ES-I3 (cell line): ENCODE data around the gene ROBO1.

Experiments
- H3K36me3 ChIP-seq: 2 replicates; pipeline ENCODE4 v1.6.1; 2013; ENCODE audit warnings: mild to moderate bottlenecking, low read length, control low read depth, moderate library complexity; ENCODE audit not compliant: insufficient read depth
- H3K4me1 ChIP-seq: 2 replicates; pipeline ENCODE4 v1.6.1; 2013; ENCODE audit warnings: mild to moderate bottlenecking, control low read depth, low read length; ENCODE audit not compliant: insufficient read depth
- H3K9ac ChIP-seq: 2 replicates; pipeline ENCODE4 v1.6.1; 2013; ENCODE audit warnings: low read depth, mild to moderate bottlenecking, low read length, moderate library complexity
- H3K9me3 ChIP-seq: 2 replicates; pipeline ENCODE4 v1.6.1; 2013; ENCODE audit warnings: mild to moderate bottlenecking, low read length, moderate library complexity; ENCODE audit not compliant: control insufficient read depth, insufficient read depth

ROBO1 gene

GRCh38 chr3:79297245-79297960 is 470.4 kb downstream of the ROBO1 start:
- Histone ChIP-seq H3K36me3 (no peaks in the 10 kb centered on the region), H3K9ac (no peak overlapping the region), H3K4me1 (no peaks in the 10 kb centered on the region), H3K9me3 (no peaks in the 10 kb centered on the region)

GRCh38 chr3:79286882-79287281 is 480.9 kb downstream of the ROBO1 start:
- Histone ChIP-seq H3K4me1 (no peaks in the 10 kb centered on the region), H3K9ac (no peak overlapping the region), H3K36me3 (no peaks in the 10 kb centered on the region), H3K9me3 (no peaks in the 10 kb centered on the region)

- Histone ChIP-seq H3K9me3 (no peaks in the 10 kb centered on the region), H3K36me3 (no peaks in the 10 kb centered on the region), H3K9ac (no peak overlapping the region), H3K4me1 (no peaks in the 10 kb centered on the region)
Observed at GRCh38 chr3:79285871-79286270, 481.9 kb downstream of the ROBO1 start.

- no peaks in the 10 kb centered on the region for H3K36me3 ChIP-seq
- no peaks in the 10 kb centered on the region for H3K4me1 ChIP-seq
- H3K9me3 ChIP-seq = no peaks in the 10 kb centered on the region
- no peak overlapping the region for H3K9ac ChIP-seq
Observed at GRCh38 chr3:79285380-79285779, 482.4 kb downstream of the ROBO1 start.

- no peak overlapping the region for H3K9ac ChIP-seq
- no peaks in the 10 kb centered on the region for H3K36me3 ChIP-seq
- no peaks in the 10 kb centered on the region for H3K4me1 ChIP-seq
- no peaks in the 10 kb centered on the region for H3K9me3 ChIP-seq
Observed at GRCh38 chr3:79284781-79285180, 483.0 kb downstream of the ROBO1 start.

- no peaks in the 10 kb centered on the region for H3K9me3 ChIP-seq
- no peak overlapping the region for H3K9ac ChIP-seq
- peaks cover 7% of the 10 kb centered on the region; the same call in 1 of the 2 replicates for H3K4me1 ChIP-seq
- H3K36me3 ChIP-seq = no peaks in the 10 kb centered on the region
Observed at GRCh38 chr3:79278681-79279080, 489.1 kb downstream of the ROBO1 start.

GRCh38 chr3:79268422-79268821 is 499.4 kb downstream of the ROBO1 start:
- peaks cover 10% of the 10 kb centered on the region; the same call in 1 of the 2 replicates for H3K4me1 ChIP-seq
- no peak overlapping the region for H3K9ac ChIP-seq
- no peaks in the 10 kb centered on the region for H3K36me3 ChIP-seq
- H3K9me3 ChIP-seq = no peaks in the 10 kb centered on the region

GRCh38 chr3:79264892-79265291 is 502.9 kb downstream of the ROBO1 start:
- Histone ChIP-seq H3K9me3 (no peaks in the 10 kb centered on the region), H3K36me3 (no peaks in the 10 kb centered on the region), H3K9ac (no peak overlapping the region), H3K4me1 (0 out of 2 replicates have a peak, but pooled peaks cover 3% of the 10 kb centered on the region)

- Histone ChIP-seq H3K9ac (no peak overlapping the region), H3K4me1 (no peaks in the 10 kb centered on the region), H3K9me3 (no peaks in the 10 kb centered on the region), H3K36me3 (no peaks in the 10 kb centered on the region)
Observed at GRCh38 chr3:79263423-79263822, 504.4 kb downstream of the ROBO1 start.

GRCh38 chr3:79258479-79258878 is 509.3 kb downstream of the ROBO1 start:
- Histone ChIP-seq H3K9me3 (no peaks in the 10 kb centered on the region), H3K4me1 (no peaks in the 10 kb centered on the region), H3K36me3 (no peaks in the 10 kb centered on the region), H3K9ac (no peak overlapping the region)

GRCh38 chr3:79257791-79258190 is 510.0 kb downstream of the ROBO1 start:
- Histone ChIP-seq H3K36me3 (no peaks in the 10 kb centered on the region), H3K9ac (no peak overlapping the region), H3K4me1 (no peaks in the 10 kb centered on the region), H3K9me3 (no peaks in the 10 kb centered on the region)

- H3K9ac ChIP-seq = no peak overlapping the region
- no peaks in the 10 kb centered on the region for H3K9me3 ChIP-seq
- no peaks in the 10 kb centered on the region for H3K36me3 ChIP-seq
- no peaks in the 10 kb centered on the region for H3K4me1 ChIP-seq
Observed at GRCh38 chr3:79255702-79256101, 512.1 kb downstream of the ROBO1 start.

GRCh38 chr3:79255292-79255691 is 512.5 kb downstream of the ROBO1 start:
- no peaks in the 10 kb centered on the region for H3K4me1 ChIP-seq
- no peak overlapping the region for H3K9ac ChIP-seq
- no peaks in the 10 kb centered on the region for H3K9me3 ChIP-seq
- H3K36me3 ChIP-seq = no peaks in the 10 kb centered on the region

GRCh38 chr3:79253704-79254103 is 514.1 kb downstream of the ROBO1 start:
- no peaks in the 10 kb centered on the region for H3K9me3 ChIP-seq
- no peak overlapping the region for H3K9ac ChIP-seq
- no peaks in the 10 kb centered on the region for H3K4me1 ChIP-seq
- no peaks in the 10 kb centered on the region for H3K36me3 ChIP-seq

GRCh38 chr3:79253271-79253670 is 514.5 kb downstream of the ROBO1 start:
- no peaks in the 10 kb centered on the region for H3K36me3 ChIP-seq
- no peaks in the 10 kb centered on the region for H3K4me1 ChIP-seq
- no peak overlapping the region for H3K9ac ChIP-seq
- H3K9me3 ChIP-seq = no peaks in the 10 kb centered on the region
